GM12878 (cell line): Measurements from ENCODE around the gene MCCD1. TPM values are rescaled to one million over a fixed set of nuclear protein-coding genes. Genes with fewer than 3 reads are reported as not detected.
A peak's percentile ranks its signal among the peaks of the same experiment; 100 is the strongest.

Experiments used
- ATF7 ChIP-seq: fragments of 450-650 bp; IDR thresholded peaks from 2 replicates; pipeline ENCODE4 v1.6.1; 2016; ENCODE audit warnings: low read depth, mild to moderate bottlenecking
- BMI1 ChIP-seq: fragments of 450-650 bp; IDR thresholded peaks from 2 replicates; pipeline ENCODE4 v1.6.1; 2016; ENCODE audit warnings: mild to moderate bottlenecking, moderate library complexity, borderline replicate concordance
- CHD1 ChIP-seq: IDR thresholded peaks from 2 replicates; pipeline ENCODE4 v1.6.1; 2012; ENCODE audit warnings: low read depth, low read length, improper control_type of control experiment
- CREM ChIP-seq: IDR thresholded peaks from 2 replicates; pipeline ENCODE4 v1.6.1; 2014; ENCODE audit warnings: antibody characterized with exemption, low read depth
- ELK1 ChIP-seq: IDR thresholded peaks from 2 replicates; pipeline ENCODE4 v1.6.1; 2012; ENCODE audit warnings: low read depth, low read length, improper control_type of control experiment
- EZH2 ChIP-seq: IDR thresholded peaks from 2 replicates; pipeline ENCODE4 v1.6.1; 2012; ENCODE audit warnings: low read depth, mild to moderate bottlenecking, control low read depth, inconsistent platforms, low read length, borderline replicate concordance; ENCODE audit not compliant: control insufficient read depth
- FOXK2 ChIP-seq: fragments of 450-650 bp; IDR thresholded peaks from 2 replicates; pipeline ENCODE4 v1.6.1; 2017; ENCODE audit warnings: mild to moderate bottlenecking, moderate library complexity
- HDGF ChIP-seq: fragments of 450-650 bp; IDR thresholded peaks from 2 replicates; pipeline ENCODE4 v1.6.1; 2016; ENCODE audit warnings: antibody characterized with exemption
- IRF3 ChIP-seq: fragments of 450-650 bp; IDR thresholded peaks from 2 replicates; pipeline ENCODE4 v1.6.1; 2014; ENCODE audit warnings: mild to moderate bottlenecking
- MXI1 ChIP-seq: fragments of 150-350 bp; IDR thresholded peaks from 2 replicates; pipeline ENCODE4 v1.6.1; 2011; ENCODE audit warnings: low read depth, mild to moderate bottlenecking, inconsistent platforms, low read length, improper control_type of control experiment
- MYB ChIP-seq: fragments of 150-350 bp; IDR thresholded peaks from 2 replicates; pipeline ENCODE4 v1.6.1; 2014; ENCODE audit warnings: mild to moderate bottlenecking, low read depth, low read length, borderline replicate concordance
- NBN ChIP-seq: fragments of 450-650 bp; IDR thresholded peaks from 2 replicates; pipeline ENCODE4 v1.6.1; 2016
- NFIC ChIP-seq: IDR thresholded peaks from 2 replicates; pipeline ENCODE4 v1.6.1; 2012; ENCODE audit warnings: low read depth, mild to moderate bottlenecking, inconsistent platforms, low read length, moderate library complexity
- NFYA ChIP-seq: IDR thresholded peaks from 2 replicates; pipeline ENCODE4 v1.6.1; 2011; ENCODE audit warnings: low read depth, mild to moderate bottlenecking, low read length, improper control_type of control experiment, borderline replicate concordance
- POLR2A ChIP-seq: IDR thresholded peaks from 2 replicates; pipeline ENCODE4 v1.6.1; 2011; ENCODE audit warnings: low read depth, mild to moderate bottlenecking, low read length
- ZBED1 ChIP-seq: IDR thresholded peaks from 2 replicates; pipeline ENCODE4 v1.6.1; 2016; ENCODE audit warnings: borderline replicate concordance
- polyA plus RNA-seq, 11 experiments: library from polyadenylated mRNA; depleted of rRNA in 4 of 11; unstranded in 6 of 11; stranded (reverse) in 5 of 11; fragments of >200 nt; fragmentation: Nextera tagmentation in 4 of 11; fragmentation: Illumina TruSeq in 1 of 11; extraction: Ambion mirVana in 4 of 11; extraction: Trizol in 1 of 11; gene quantifications; 1 replicate in 1 of 11; 2 replicates in 10 of 11; pipeline versions ENCODE4 v1.2.1 to v1.2.3, GENCODE V29; 2011 to 2016; ENCODE audit warnings: inconsistent platforms in 2 of 11, missing spikeins in 2 of 11, low read depth in 1 of 11
- total RNA-seq, 4 experiments: library from RNA; depleted of rRNA in 3 of 4; stranded (reverse); fragments of >200 nt in 3 of 4; fragmentation: Illumina TruSeq in 1 of 4; extraction: Trizol in 1 of 4; gene quantifications; 2 replicates each; pipeline versions ENCODE4 v1.2.1 to v1.2.3, GENCODE V29; 2013 to 2021
- TF ChIP-seq, protein P1 (sequence below): IDR thresholded peaks from 2 replicates; pipeline ENCODE4 v1.6.1; 2011; ENCODE audit warnings: mild to moderate bottlenecking, low read depth, low read length, moderate library complexity; ENCODE audit not compliant: insufficient replicate concordance
- TF ChIP-seq, protein P2 (sequence below): fragments of 450-650 bp; IDR thresholded peaks from 2 replicates; pipeline ENCODE4 v1.6.1; 2018; ENCODE audit warnings: mild to moderate bottlenecking, low read depth, moderate library complexity; ENCODE audit not compliant: partially characterized antibody
- TF ChIP-seq, protein P3 (sequence below): fragments of 450-650 bp; IDR thresholded peaks from 2 replicates; pipeline ENCODE4 v1.6.1; 2017; ENCODE audit warnings: mild to moderate bottlenecking
- TF ChIP-seq, protein P4 (sequence below), 3 experiments: IDR thresholded peaks in 2 of 3; conservative IDR thresholded peaks in 1 of 3; 2 replicates each; pipeline ENCODE4 v1.5.1; 2011; ENCODE audit warnings: low read depth in 3 of 3, low read length in 3 of 3, mild to moderate bottlenecking in 3 of 3, control low read depth in 2 of 3, moderate library complexity in 2 of 3, inconsistent platforms in 1 of 3, mixed read lengths in 1 of 3; ENCODE audit not compliant: control insufficient read depth in 2 of 3, insufficient read depth in 1 of 3; ENCODE audit errors: extremely low read depth in 1 of 3

Gene MCCD1
- total and polyA plus RNA-seq, 10 of the 15 experiments (the other 5 are each of a cell fraction or from before 2014, with no cell fraction given) = not detected

GRCh38 chr6:31493875-31494694 lies 34.7 kb upstream of the MCCD1 start (continued):
- TF ChIP-seq, protein P1, sequence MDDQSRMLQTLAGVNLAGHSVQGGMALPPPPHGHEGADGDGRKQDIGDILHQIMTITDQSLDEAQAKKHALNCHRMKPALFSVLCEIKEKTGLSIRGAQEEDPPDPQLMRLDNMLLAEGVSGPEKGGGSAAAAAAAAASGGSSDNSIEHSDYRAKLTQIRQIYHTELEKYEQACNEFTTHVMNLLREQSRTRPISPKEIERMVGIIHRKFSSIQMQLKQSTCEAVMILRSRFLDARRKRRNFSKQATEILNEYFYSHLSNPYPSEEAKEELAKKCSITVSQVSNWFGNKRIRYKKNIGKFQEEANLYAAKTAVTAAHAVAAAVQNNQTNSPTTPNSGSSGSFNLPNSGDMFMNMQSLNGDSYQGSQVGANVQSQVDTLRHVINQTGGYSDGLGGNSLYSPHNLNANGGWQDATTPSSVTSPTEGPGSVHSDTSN = no peak
- TF ChIP-seq CREM = 0 out of 2 replicates have a peak, but pooled peaks have one; percentile 20
- TF ChIP-seq FOXK2 = no peak
- TF ChIP-seq, protein P2, sequence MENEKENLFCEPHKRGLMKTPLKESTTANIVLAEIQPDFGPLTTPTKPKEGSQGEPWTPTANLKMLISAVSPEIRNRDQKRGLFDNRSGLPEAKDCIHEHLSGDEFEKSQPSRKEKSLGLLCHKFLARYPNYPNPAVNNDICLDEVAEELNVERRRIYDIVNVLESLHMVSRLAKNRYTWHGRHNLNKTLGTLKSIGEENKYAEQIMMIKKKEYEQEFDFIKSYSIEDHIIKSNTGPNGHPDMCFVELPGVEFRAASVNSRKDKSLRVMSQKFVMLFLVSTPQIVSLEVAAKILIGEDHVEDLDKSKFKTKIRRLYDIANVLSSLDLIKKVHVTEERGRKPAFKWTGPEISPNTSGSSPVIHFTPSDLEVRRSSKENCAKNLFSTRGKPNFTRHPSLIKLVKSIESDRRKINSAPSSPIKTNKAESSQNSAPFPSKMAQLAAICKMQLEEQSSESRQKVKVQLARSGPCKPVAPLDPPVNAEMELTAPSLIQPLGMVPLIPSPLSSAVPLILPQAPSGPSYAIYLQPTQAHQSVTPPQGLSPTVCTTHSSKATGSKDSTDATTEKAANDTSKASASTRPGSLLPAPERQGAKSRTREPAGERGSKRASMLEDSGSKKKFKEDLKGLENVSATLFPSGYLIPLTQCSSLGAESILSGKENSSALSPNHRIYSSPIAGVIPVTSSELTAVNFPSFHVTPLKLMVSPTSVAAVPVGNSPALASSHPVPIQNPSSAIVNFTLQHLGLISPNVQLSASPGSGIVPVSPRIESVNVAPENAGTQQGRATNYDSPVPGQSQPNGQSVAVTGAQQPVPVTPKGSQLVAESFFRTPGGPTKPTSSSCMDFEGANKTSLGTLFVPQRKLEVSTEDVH = no peak
- no peak for TF ChIP-seq ATF7
- 0 out of 2 replicates have a peak, but pooled peaks have one; percentile 23 for TF ChIP-seq POLR2A
- TF ChIP-seq, protein P3, sequence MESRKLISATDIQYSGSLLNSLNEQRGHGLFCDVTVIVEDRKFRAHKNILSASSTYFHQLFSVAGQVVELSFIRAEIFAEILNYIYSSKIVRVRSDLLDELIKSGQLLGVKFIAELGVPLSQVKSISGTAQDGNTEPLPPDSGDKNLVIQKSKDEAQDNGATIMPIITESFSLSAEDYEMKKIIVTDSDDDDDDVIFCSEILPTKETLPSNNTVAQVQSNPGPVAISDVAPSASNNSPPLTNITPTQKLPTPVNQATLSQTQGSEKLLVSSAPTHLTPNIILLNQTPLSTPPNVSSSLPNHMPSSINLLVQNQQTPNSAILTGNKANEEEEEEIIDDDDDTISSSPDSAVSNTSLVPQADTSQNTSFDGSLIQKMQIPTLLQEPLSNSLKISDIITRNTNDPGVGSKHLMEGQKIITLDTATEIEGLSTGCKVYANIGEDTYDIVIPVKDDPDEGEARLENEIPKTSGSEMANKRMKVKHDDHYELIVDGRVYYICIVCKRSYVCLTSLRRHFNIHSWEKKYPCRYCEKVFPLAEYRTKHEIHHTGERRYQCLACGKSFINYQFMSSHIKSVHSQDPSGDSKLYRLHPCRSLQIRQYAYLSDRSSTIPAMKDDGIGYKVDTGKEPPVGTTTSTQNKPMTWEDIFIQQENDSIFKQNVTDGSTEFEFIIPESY = no peak
- no peak for TF ChIP-seq NFIC
- no peak for TF ChIP-seq IRF3
- TF ChIP-seq EZH2 = no peak
- TF ChIP-seq CHD1 = no peak
- no peak for TF ChIP-seq HDGF
- 0 out of 2 replicates have a peak, but pooled peaks have one; percentile 34 for TF ChIP-seq NBN
- TF ChIP-seq, protein P4, sequence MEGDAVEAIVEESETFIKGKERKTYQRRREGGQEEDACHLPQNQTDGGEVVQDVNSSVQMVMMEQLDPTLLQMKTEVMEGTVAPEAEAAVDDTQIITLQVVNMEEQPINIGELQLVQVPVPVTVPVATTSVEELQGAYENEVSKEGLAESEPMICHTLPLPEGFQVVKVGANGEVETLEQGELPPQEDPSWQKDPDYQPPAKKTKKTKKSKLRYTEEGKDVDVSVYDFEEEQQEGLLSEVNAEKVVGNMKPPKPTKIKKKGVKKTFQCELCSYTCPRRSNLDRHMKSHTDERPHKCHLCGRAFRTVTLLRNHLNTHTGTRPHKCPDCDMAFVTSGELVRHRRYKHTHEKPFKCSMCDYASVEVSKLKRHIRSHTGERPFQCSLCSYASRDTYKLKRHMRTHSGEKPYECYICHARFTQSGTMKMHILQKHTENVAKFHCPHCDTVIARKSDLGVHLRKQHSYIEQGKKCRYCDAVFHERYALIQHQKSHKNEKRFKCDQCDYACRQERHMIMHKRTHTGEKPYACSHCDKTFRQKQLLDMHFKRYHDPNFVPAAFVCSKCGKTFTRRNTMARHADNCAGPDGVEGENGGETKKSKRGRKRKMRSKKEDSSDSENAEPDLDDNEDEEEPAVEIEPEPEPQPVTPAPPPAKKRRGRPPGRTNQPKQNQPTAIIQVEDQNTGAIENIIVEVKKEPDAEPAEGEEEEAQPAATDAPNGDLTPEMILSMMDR (IDR thresholded peaks at IDR 0.05 in 2 of 3, conservative IDR thresholded peaks at IDR 0.05 in 1 of 3; ENCODE audit: control insufficient read depth in 2 of 3, extremely low read depth in 1 of 3, insufficient read depth in 1 of 3, low read depth in 3 of 3, low read length in 3 of 3) = peak; percentile 72 to 94 (median 85)
- no peak for TF ChIP-seq MXI1
- TF ChIP-seq ELK1 = no peak
- TF ChIP-seq BMI1 = no peak
- no peak for TF ChIP-seq NFYA
- no peak for TF ChIP-seq ZBED1
- no peak for TF ChIP-seq MYB
